HEK293 (cell line): ENCODE results near the gene KLHL30.
"Not testable (repeated sequence)": the region's sequence is repeated elsewhere in the genome, so short reads cannot be mapped to it uniquely, and the experiment has no call there.

Experiments
- CTCF ChIA-PET: fragments of 350-600 bp; formaldehyde crosslinking; extraction: SDS; loops from one replicate; lab custom pipeline; 2021; ENCODE audit warnings: antibody characterized with exemption; lab: Yijun Ruan, JAX
- POLR2A ChIA-PET: fragments of 300-600 bp; formaldehyde crosslinking; extraction: SDS; loops from one replicate; lab custom pipeline; 2020; ENCODE audit warnings: antibody characterized with exemption, inconsistent platforms; lab: Yijun Ruan, JAX
- H3K27ac ChIP-seq: fragments of 200-500 bp; sonication (Bioruptor generic); 2 replicates; pipeline ENCODE4 v1.5.1; 2014; ENCODE audit warnings: low read depth, low read length, control low read depth, inconsistent platforms; ENCODE audit errors: extremely low read depth
- H3K36me3 ChIP-seq, 2 experiments: fragments of 200-500 bp in 1 of 2; sonication (Bioruptor generic) in 1 of 2; 1 replicate in 1 of 2; 2 replicates in 1 of 2; pipeline ENCODE4 v1.5.1; 2014 to 2017; ENCODE audit warnings: inconsistent platforms in 2 of 2, low read length in 2 of 2; ENCODE audit not compliant: control insufficient read depth in 2 of 2, insufficient read depth in 1 of 2
- H3K4me1 ChIP-seq: fragments of 200-500 bp; sonication (Bioruptor generic); 2 replicates; pipeline ENCODE4 v1.5.1; 2014; ENCODE audit warnings: mild to moderate bottlenecking, low read length, inconsistent platforms; ENCODE audit not compliant: control insufficient read depth, insufficient read depth
- H3K4me3 ChIP-seq: 2 replicates; pipeline ENCODE4 v1.5.1; 2011; ENCODE audit warnings: low read depth, mild to moderate bottlenecking, control low read depth, low read length, moderate library complexity
- H3K9me3 ChIP-seq: fragments of 200-500 bp; sonication (Bioruptor generic); 2 replicates; pipeline ENCODE4 v1.5.1; 2014; ENCODE audit warnings: low read depth, low read length, inconsistent platforms; ENCODE audit not compliant: control insufficient read depth, insufficient read depth
- AEBP2 ChIP-seq: fragments of 450-650 bp; formaldehyde crosslinking; IDR thresholded peaks from 2 replicates; pipeline ENCODE4 v1.5.1; 2016; ENCODE audit warnings: missing biosample characterization, missing genetic modification characterization, borderline replicate concordance
- BCL6B ChIP-seq: fragments of 450-650 bp; formaldehyde crosslinking; IDR thresholded peaks from 2 replicates; pipeline ENCODE4 v1.5.1; 2017; ENCODE audit warnings: missing biosample characterization, missing genetic modification characterization
- EGR2 ChIP-seq: fragments of 450-650 bp; formaldehyde crosslinking; IDR thresholded peaks from 2 replicates; pipeline ENCODE4 v1.5.1; 2016; ENCODE audit warnings: low read depth, missing biosample characterization, missing genetic modification characterization
- GLIS2 ChIP-seq: fragments of 450-650 bp; formaldehyde crosslinking; IDR thresholded peaks from 2 replicates; pipeline ENCODE4 v1.5.1; 2016; ENCODE audit warnings: missing biosample characterization, missing genetic modification characterization
- IKZF3 ChIP-seq: fragments of 450-650 bp; IDR thresholded peaks from 2 replicates; pipeline ENCODE4 v1.5.0; 2018; ENCODE audit warnings: missing biosample characterization, mild to moderate bottlenecking, missing genetic modification characterization, moderate library complexity
- KLF10 ChIP-seq: fragments of 450-650 bp; IDR thresholded peaks from 2 replicates; pipeline ENCODE4 v1.5.1; 2018; ENCODE audit warnings: missing biosample characterization, mild to moderate bottlenecking, missing genetic modification characterization
- ZBTB48 ChIP-seq: fragments of 450-650 bp; formaldehyde crosslinking; IDR thresholded peaks from 2 replicates; pipeline ENCODE4 v1.5.1; 2016; ENCODE audit warnings: missing biosample characterization, missing genetic modification characterization
- ZIC2 ChIP-seq: fragments of 450-650 bp; formaldehyde crosslinking; IDR thresholded peaks from 2 replicates; pipeline ENCODE4 v1.5.1; 2016; ENCODE audit warnings: missing biosample characterization, missing genetic modification characterization
- ZNF112 ChIP-seq: fragments of 450-650 bp; formaldehyde crosslinking; IDR thresholded peaks from 2 replicates; pipeline ENCODE4 v1.5.0; 2017; ENCODE audit warnings: missing biosample characterization, missing genetic modification characterization
- ZNF26 ChIP-seq: fragments of 450-650 bp; formaldehyde crosslinking; IDR thresholded peaks from 2 replicates; pipeline ENCODE4 v1.5.1; 2016; ENCODE audit warnings: missing biosample characterization, missing genetic modification characterization
- ZNF354C ChIP-seq: fragments of 450-650 bp; formaldehyde crosslinking; IDR thresholded peaks from 2 replicates; pipeline ENCODE4 v1.5.1; 2016; ENCODE audit warnings: missing biosample characterization, missing genetic modification characterization, low read depth, borderline replicate concordance
- ZNF416 ChIP-seq: fragments of 450-650 bp; formaldehyde crosslinking; IDR thresholded peaks from 2 replicates; pipeline ENCODE4 v1.5.1; 2016; ENCODE audit warnings: missing biosample characterization, missing genetic modification characterization
- ZNF521 ChIP-seq: fragments of 450-650 bp; formaldehyde crosslinking; IDR thresholded peaks from 2 replicates; pipeline ENCODE4 v1.5.1; 2017; ENCODE audit warnings: missing biosample characterization, mild to moderate bottlenecking, missing genetic modification characterization
- ZNF560 ChIP-seq: fragments of 450-650 bp; formaldehyde crosslinking; IDR thresholded peaks from 2 replicates; pipeline ENCODE4 v1.5.1; 2017; ENCODE audit warnings: missing biosample characterization, missing genetic modification characterization, borderline replicate concordance
- ZNF692 ChIP-seq: fragments of 450-650 bp; formaldehyde crosslinking; IDR thresholded peaks from 2 replicates; pipeline ENCODE4 v1.5.1; 2016; ENCODE audit warnings: missing biosample characterization, missing genetic modification characterization
- ZNF747 ChIP-seq: fragments of 450-650 bp; formaldehyde crosslinking; IDR thresholded peaks from 2 replicates; pipeline ENCODE4 v1.5.1; 2016; ENCODE audit warnings: missing biosample characterization, missing genetic modification characterization
- ZNF785 ChIP-seq: fragments of 450-650 bp; formaldehyde crosslinking; IDR thresholded peaks from 2 replicates; pipeline ENCODE4 v1.5.1; 2016; ENCODE audit warnings: missing biosample characterization, missing genetic modification characterization
- ZSCAN4 ChIP-seq: fragments of 450-650 bp; formaldehyde crosslinking; IDR thresholded peaks from 2 replicates; pipeline ENCODE4 v1.5.1; 2017; ENCODE audit warnings: missing biosample characterization, missing genetic modification characterization

The KLHL30 gene

GRCh38 chr2:238113611-238114010 is 24.9 kb upstream of the KLHL30 start (continued):
- TF ChIP-seq ZNF692 (tag by site-specific recombination) (no peak), AEBP2 (no peak), GLIS2 (tag by site-specific recombination) (no peak), BCL6B (no peak), ZNF354C (no peak), ZNF416 (tag by site-specific recombination) (no peak), ZNF26 (no peak), ZNF560 (tag by site-specific recombination) (no peak), ZIC2 (tag by site-specific recombination) (no peak)

- POLR2A ChIA-PET: no interaction called here
- Histone ChIP-seq H3K9me3 (no peaks in the 10 kb centered on the region), H3K36me3 (no peaks in the 10 kb centered on the region)
- no peak for TF ChIP-seq ZNF785 (tag by site-specific recombination)
- TF ChIP-seq EGR2 (tag by site-specific recombination): 0 out of 2 replicates have a peak, but pooled peaks have one; percentile 7
- TF ChIP-seq ZSCAN4 (tag by site-specific recombination): no peak
- TF ChIP-seq KLF10 (tag by site-specific recombination): no peak
- TF ChIP-seq ZNF747 (tag by site-specific recombination): no peak
- TF ChIP-seq, all 188 proteins: peak for 1
- no peak overlapping the region for H3K4me3 ChIP-seq
- H3K4me1 ChIP-seq: no peaks in the 10 kb centered on the region
- CTCF ChIA-PET: interaction anchor here (0.5 to 0.7 kb wide), 2 partner anchors 13 to 302 kb away, joined by 4 to 5 read pairs; no protein-coding TSS in a partner anchor
- H3K27ac ChIP-seq: no peak overlapping the region
These were observed 24.1 kb upstream of the KLHL30 start for GRCh38 chr2:238114331-238114841.

GRCh38 chr2:238114851-238115660 is 23.4 kb upstream of the KLHL30 start:
- Histone ChIP-seq H3K9me3 (no peaks in the 10 kb centered on the region), H3K36me3 (no peaks in the 10 kb centered on the region), H3K27ac (no peak overlapping the region), H3K4me1 (no peaks in the 10 kb centered on the region), H3K4me3 (no peak overlapping the region)
- TF ChIP-seq ZNF521 (tag by site-specific recombination) (no peak), ZNF112 (tag by site-specific recombination) (no peak), IKZF3 (no peak), ZBTB48 (no peak)
- ChIA-PET POLR2A (no interaction called here), CTCF (interaction anchor here (0.5 to 0.7 kb wide), 2 partner anchors 14 to 303 kb away, joined by 4 to 5 read pairs; no protein-coding TSS in a partner anchor)

- H3K36me3 ChIP-seq, H3K4me3 ChIP-seq, CTCF ChIA-PET, H3K9me3 ChIP-seq, H3K4me1 ChIP-seq, H3K27ac ChIP-seq, POLR2A ChIA-PET: not testable (repeated sequence)
These were observed 22.8 kb upstream of the KLHL30 start for GRCh38 chr2:238115709-238116108.
